Transverse colon (tissue), 4 donors: ENCODE measurements around the gene ERC2. TPM values are rescaled to one million over a fixed set of nuclear protein-coding genes. Genes with fewer than 3 reads are reported as not detected.

ENCODE experiments used
- DNase-seq: peaks from one replicate; pipeline ENCODE4 v3.0.0-alpha.2; 2019
- H3K27ac ChIP-seq, 4 donors: fragments of 200-600 bp; sonication (generic); 2 replicates each; pipeline ENCODE4 v1.5.1; 2016 to 2018; ENCODE audit warnings: inconsistent platforms in 4 of 4
- H3K27me3 ChIP-seq: fragments of 200-600 bp; sonication (generic); 2 replicates; pipeline ENCODE4 v1.5.1; 2017; ENCODE audit warnings: inconsistent platforms
- H3K36me3 ChIP-seq, 4 donors: fragments of 200-600 bp; sonication (generic); 2 replicates each; pipeline ENCODE4 v1.5.1; 2017 to 2019; ENCODE audit warnings: inconsistent platforms in 4 of 4
- H3K4me1 ChIP-seq, 4 donors: fragments of 200-600 bp; sonication (generic); 2 replicates each; pipeline ENCODE4 v1.5.1; 2017 to 2020; ENCODE audit warnings: inconsistent platforms in 4 of 4
- H3K4me3 ChIP-seq, 4 donors: fragments of 200-600 bp; sonication (generic); 1 replicate in 1 of 4; 2 replicates in 3 of 4; pipeline versions ENCODE4 v1.5.1 to v1.6.1; 2017 to 2019; ENCODE audit warnings: inconsistent platforms in 4 of 4
- H3K9me3 ChIP-seq, 2 donors: fragments of 200-600 bp; sonication (generic); 2 replicates each; pipeline ENCODE4 v1.5.1; 2017 to 2019; ENCODE audit warnings: inconsistent platforms in 2 of 2
- EP300 ChIP-seq: sonication (generic); formaldehyde crosslinking; IDR thresholded peaks from one replicate; pipeline ENCODE4 v1.6.1; 2017; ENCODE audit warnings: antibody characterized with exemption, low read depth
- POLR2A ChIP-seq: fragments of 450-650 bp; IDR thresholded peaks from one replicate; pipeline ENCODE4 v1.6.1; 2016; ENCODE audit warnings: antibody characterized with exemption, mild to moderate bottlenecking, moderate library complexity
- POLR2AphosphoS5 ChIP-seq, 3 donors: sonication (generic); formaldehyde crosslinking; IDR thresholded peaks; one replicate each; pipeline ENCODE4 v1.6.1; 2016; ENCODE audit warnings: antibody characterized with exemption in 3 of 3
- WGBS, 2 donors: methylation state at CpG; one replicate each; pipeline ENCODE4 v1.1.5; 2018; ENCODE audit warnings: low coverage in 1 of 2; 5-methylcytosine and 5-hydroxymethylcytosine counted together
- in situ Hi-C, 4 donors: fragments of 200-750 bp; cut with MboI; loops; one replicate each; pipeline versions ENCODE4 v1.15.0 to v1.15.1; 2017; ENCODE audit warnings: low sequenced_read_pairs in 3 of 4, low pct_ligation_motif_present in 1 of 4, low pct_unique_long_range_greater_than_20kb in 1 of 4
- intact Hi-C: fragments of 100-400 bp; cut with DNase I; formaldehyde crosslinking; loops from one replicate; pipeline ENCODE4 v1.15.1; 2023; ENCODE audit warnings: low total_unique reads
- total RNA-seq, 4 donors: library from RNA; depleted of rRNA; stranded (reverse); fragments of >200 nt; gene quantifications; one replicate each; pipeline ENCODE4 v1.1.0, GENCODE V29; 2016
- TF ChIP-seq, protein P1 (sequence below), 5 experiments: fragments of 200-600 bp in 3 of 5; fragments of 450-650 bp in 2 of 5; sonication (generic) in 3 of 5; IDR thresholded peaks; 1 replicate in 2 of 5; 2 replicates in 3 of 5; pipeline ENCODE4 v1.5.1; 2016 to 2017; ENCODE audit warnings: antibody characterized with exemption in 5 of 5, inconsistent platforms in 3 of 5, mild to moderate bottlenecking in 2 of 5, moderate library complexity in 1 of 5

Gene ERC2
- total RNA-seq, 4 donors from 2014 or later = 0.41 to 1.3 TPM; not detected in 2

DNA sequence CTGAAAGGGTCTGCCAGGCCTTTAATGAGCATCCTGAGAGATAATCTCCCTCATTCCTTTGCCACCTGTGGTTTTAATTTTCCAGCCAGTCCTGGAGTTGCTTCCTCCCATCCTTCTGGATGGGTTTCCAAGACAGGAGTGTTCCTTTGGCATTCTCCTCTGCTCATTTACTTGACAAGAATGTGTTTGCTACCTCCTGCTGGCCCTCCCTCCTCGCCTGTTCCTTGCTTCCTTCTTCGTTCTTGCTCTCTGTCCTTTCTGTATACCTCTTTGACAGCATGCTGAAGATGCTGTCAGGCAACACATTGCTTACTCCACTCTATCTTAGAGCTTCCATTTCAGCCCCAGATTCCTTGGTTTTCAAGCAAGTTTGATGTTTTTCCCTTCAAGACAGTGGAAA lies 46.0 kb downstream of the ERC2 start:
- in situ Hi-C loops = no loop called here
- no peak for DNase-seq
- H3K9me3 ChIP-seq = no peaks in the 10 kb centered on the region
- no peaks in the 10 kb centered on the region for H3K4me1 ChIP-seq
- no peaks in the 10 kb centered on the region for H3K27me3 ChIP-seq
- intact Hi-C loops = no loop called here
- no peaks in the 10 kb centered on the region for H3K36me3 ChIP-seq
- TF ChIP-seq EP300 = no peak
- TF ChIP-seq, protein P1, sequence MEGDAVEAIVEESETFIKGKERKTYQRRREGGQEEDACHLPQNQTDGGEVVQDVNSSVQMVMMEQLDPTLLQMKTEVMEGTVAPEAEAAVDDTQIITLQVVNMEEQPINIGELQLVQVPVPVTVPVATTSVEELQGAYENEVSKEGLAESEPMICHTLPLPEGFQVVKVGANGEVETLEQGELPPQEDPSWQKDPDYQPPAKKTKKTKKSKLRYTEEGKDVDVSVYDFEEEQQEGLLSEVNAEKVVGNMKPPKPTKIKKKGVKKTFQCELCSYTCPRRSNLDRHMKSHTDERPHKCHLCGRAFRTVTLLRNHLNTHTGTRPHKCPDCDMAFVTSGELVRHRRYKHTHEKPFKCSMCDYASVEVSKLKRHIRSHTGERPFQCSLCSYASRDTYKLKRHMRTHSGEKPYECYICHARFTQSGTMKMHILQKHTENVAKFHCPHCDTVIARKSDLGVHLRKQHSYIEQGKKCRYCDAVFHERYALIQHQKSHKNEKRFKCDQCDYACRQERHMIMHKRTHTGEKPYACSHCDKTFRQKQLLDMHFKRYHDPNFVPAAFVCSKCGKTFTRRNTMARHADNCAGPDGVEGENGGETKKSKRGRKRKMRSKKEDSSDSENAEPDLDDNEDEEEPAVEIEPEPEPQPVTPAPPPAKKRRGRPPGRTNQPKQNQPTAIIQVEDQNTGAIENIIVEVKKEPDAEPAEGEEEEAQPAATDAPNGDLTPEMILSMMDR (IDR thresholded peaks at IDR 0.05) = no peak
- no peak for TF ChIP-seq POLR2AphosphoS5 (IDR thresholded peaks at IDR 0.05)
- no peak for TF ChIP-seq POLR2A
- H3K27ac ChIP-seq = no peak overlapping the region
- WGBS, 2 donors = 54 to 80% methylated on average over 2 of the region's 2 CpGs
- no peak overlapping the region for H3K4me3 ChIP-seq

DNA sequence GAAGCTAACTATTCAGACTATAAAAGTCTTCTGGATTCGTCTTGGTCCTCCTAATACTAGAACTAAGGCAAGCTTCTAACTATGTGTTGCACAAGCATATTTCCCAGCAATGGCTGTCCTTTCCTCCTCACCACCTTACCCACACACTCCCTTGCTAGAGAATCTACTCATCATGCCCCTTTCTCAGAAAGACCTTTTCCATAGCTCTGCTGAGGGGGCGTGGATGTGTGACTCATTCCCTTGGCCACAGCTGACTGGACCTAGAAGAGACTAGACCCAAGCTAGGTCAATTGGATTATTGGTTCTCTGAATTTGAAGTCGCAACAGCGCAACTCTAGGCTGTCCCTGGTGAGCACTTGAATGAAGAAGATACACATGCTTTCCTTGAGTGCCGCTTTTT lies 47.1 kb downstream of the ERC2 start:
- WGBS, 2 donors = 88% methylated on average over 4 to 5 of the region's 5 CpGs
- no peak for TF ChIP-seq POLR2A
- TF ChIP-seq EP300 = no peak
- TF ChIP-seq, protein P1 (IDR thresholded peaks at IDR 0.05) = no peak
- no peak for TF ChIP-seq POLR2AphosphoS5 (IDR thresholded peaks at IDR 0.05)
- intact Hi-C loops = no loop called here

DNA sequence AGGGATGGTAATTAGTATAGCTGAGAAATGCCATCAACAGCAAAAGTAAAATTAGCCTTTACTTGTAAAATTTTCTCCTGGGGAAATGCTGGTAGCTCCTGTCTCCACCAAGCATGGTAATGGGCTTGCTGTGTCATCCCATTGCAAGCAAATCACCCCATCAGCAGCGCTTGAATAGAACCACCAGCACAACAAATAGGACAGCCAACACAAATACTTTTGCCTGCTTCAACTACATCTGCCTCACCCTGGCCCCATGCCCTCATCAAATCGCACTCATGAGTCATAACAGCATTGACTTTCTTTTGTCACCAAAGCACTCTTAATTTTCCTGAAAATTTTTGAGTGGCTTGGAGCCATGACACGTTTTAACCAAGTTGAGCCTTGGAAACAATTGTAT lies 52.6 kb downstream of the ERC2 start:
- H3K4me3 ChIP-seq = no peak overlapping the region
- TF ChIP-seq, protein P1 (IDR thresholded peaks at IDR 0.05) = no peak
- in situ Hi-C loops (no loop called here), intact Hi-C loops (no loop called here)
- H3K27ac ChIP-seq = no peak overlapping the region
- H3K36me3 ChIP-seq = no peaks in the 10 kb centered on the region
- no peak for DNase-seq
- no peaks in the 10 kb centered on the region for H3K4me1 ChIP-seq
- H3K9me3 ChIP-seq = no peaks in the 10 kb centered on the region
- H3K27me3 ChIP-seq = no peaks in the 10 kb centered on the region
- WGBS, 2 donors = 41 to 60% methylated on average over 2 to 3 of the region's 3 CpGs

More for the DNA sequence above, 47.1 kb downstream of the ERC2 start:
- DNase-seq = no peak
- Histone ChIP-seq H3K36me3 (no peaks in the 10 kb centered on the region), H3K27ac (no peak overlapping the region), H3K9me3 (no peaks in the 10 kb centered on the region), H3K4me1 (no peaks in the 10 kb centered on the region), H3K27me3 (no peaks in the 10 kb centered on the region), H3K4me3 (no peak overlapping the region)
- in situ Hi-C loops = no loop called here

DNA sequence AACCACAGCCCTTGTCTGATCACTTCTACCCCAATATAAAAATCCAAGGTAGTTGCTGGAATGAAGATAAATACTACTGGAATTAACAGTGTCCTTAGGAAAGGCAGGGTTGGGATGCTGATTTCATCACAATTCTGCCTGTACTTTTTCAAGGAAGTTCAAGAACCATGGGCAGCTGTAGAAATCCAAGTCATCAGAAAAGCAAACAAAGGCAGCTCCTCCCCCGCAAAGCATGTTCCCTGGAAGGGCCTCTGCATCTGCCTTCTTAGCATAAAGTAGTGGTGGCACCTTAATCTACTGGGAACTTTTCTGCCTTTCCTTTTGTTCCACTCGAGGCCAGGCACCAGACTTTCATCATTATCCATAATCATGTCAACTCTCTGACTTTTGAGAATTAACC lies 54.4 kb downstream of the ERC2 start:
- intact Hi-C loops (no loop called here), in situ Hi-C loops (no loop called here)
- WGBS, 2 donors = 9 to 52% methylated on average over 2 of the region's 2 CpGs
- no peak overlapping the region for H3K27ac ChIP-seq
- no peaks in the 10 kb centered on the region for H3K9me3 ChIP-seq
- no peaks in the 10 kb centered on the region for H3K27me3 ChIP-seq
- no peaks in the 10 kb centered on the region for H3K36me3 ChIP-seq
- TF ChIP-seq EP300 (no peak), POLR2AphosphoS5 (IDR thresholded peaks at IDR 0.05) (no peak), POLR2A (no peak)
- TF ChIP-seq, protein P1 (IDR thresholded peaks at IDR 0.05) = no peak
- H3K4me3 ChIP-seq = no peak overlapping the region
- H3K4me1 ChIP-seq = no peaks in the 10 kb centered on the region
- no peak for DNase-seq
